Transverse colon (tissue), 4 donors: ENCODE results near the gene RAB20.

Experiments
- POLR2A ChIP-seq: fragments of 450-650 bp; IDR thresholded peaks from one replicate; pipeline ENCODE4 v1.6.1; 2016; ENCODE audit warnings: antibody characterized with exemption, mild to moderate bottlenecking, moderate library complexity
- POLR2AphosphoS5 ChIP-seq, 3 donors: sonication (generic); formaldehyde crosslinking; IDR thresholded peaks; one replicate each; pipeline ENCODE4 v1.6.1; 2016; ENCODE audit warnings: antibody characterized with exemption in 3 of 3
- TF ChIP-seq, protein P1 (sequence below), 5 experiments: fragments of 200-600 bp in 3 of 5; fragments of 450-650 bp in 2 of 5; sonication (generic) in 3 of 5; IDR thresholded peaks; 1 replicate in 2 of 5; 2 replicates in 3 of 5; pipeline ENCODE4 v1.5.1; 2016 to 2017; ENCODE audit warnings: antibody characterized with exemption in 5 of 5, inconsistent platforms in 3 of 5, mild to moderate bottlenecking in 2 of 5, moderate library complexity in 1 of 5

- TF ChIP-seq, protein P1, sequence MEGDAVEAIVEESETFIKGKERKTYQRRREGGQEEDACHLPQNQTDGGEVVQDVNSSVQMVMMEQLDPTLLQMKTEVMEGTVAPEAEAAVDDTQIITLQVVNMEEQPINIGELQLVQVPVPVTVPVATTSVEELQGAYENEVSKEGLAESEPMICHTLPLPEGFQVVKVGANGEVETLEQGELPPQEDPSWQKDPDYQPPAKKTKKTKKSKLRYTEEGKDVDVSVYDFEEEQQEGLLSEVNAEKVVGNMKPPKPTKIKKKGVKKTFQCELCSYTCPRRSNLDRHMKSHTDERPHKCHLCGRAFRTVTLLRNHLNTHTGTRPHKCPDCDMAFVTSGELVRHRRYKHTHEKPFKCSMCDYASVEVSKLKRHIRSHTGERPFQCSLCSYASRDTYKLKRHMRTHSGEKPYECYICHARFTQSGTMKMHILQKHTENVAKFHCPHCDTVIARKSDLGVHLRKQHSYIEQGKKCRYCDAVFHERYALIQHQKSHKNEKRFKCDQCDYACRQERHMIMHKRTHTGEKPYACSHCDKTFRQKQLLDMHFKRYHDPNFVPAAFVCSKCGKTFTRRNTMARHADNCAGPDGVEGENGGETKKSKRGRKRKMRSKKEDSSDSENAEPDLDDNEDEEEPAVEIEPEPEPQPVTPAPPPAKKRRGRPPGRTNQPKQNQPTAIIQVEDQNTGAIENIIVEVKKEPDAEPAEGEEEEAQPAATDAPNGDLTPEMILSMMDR (IDR thresholded peaks at IDR 0.05): no peak
- no peak for TF ChIP-seq POLR2AphosphoS5 (IDR thresholded peaks at IDR 0.05)
- TF ChIP-seq POLR2A: no peak
Observed at GRCh38 chr13:110492679-110493593, 68.6 kb downstream of the RAB20 start.
